ENCODE data around the gene SPOCK1. TPM values are rescaled to one million over a fixed set of nuclear protein-coding genes. Genes with fewer than 3 reads are reported as not detected.

Gene SPOCK1
- total and polyA plus RNA-seq, 9 of the 15 experiments (the other 6 are each of a cell fraction or from before 2014, with no cell fraction given) = 0.01 to 0.35 (median 0.04) TPM; not detected in 6

- no peaks in the 10 kb centered on the region for H3K79me2 ChIP-seq (ENCODE audit: control insufficient read depth, insufficient read depth, low read length)
- H4K20me1 ChIP-seq (replicated peaks; ENCODE audit: control insufficient read depth, insufficient read depth, low read length) = no peaks in the 10 kb centered on the region
- in situ Hi-C loops (cut with MboI) (no loop called here), intact Hi-C loops (cut with micrococcal nuclease) (no loop called here)
- no peaks in the 10 kb centered on the region for H3K36me3 ChIP-seq (ENCODE audit: control insufficient read depth, insufficient read depth, low read length)
- H3K9me3 ChIP-seq (replicated peaks; ENCODE audit: control insufficient read depth, insufficient read depth, low read depth, low read length) = no peaks in the 10 kb centered on the region
- POLR2A ChIA-PET = interaction anchor here (1.1 kb wide), 1 partner anchor 12 kb away, joined by 5 read pairs; no protein-coding TSS in a partner anchor
- no peak overlapping the region for H3K4me2 ChIP-seq (ENCODE audit: insufficient read depth, low read length)
- no peaks in the 10 kb centered on the region for H3K4me1 ChIP-seq (replicated peaks in 1 of 2; ENCODE audit: control insufficient read depth in 2 of 2, insufficient read depth in 2 of 2, low read length in 2 of 2)
- no peak overlapping the region for H3K27ac ChIP-seq (ENCODE audit: extremely low read depth, low read depth, low read length)
- 0% methylated on average over 3 of the region's 3 CpGs for WGBS (ENCODE audit: insufficient coverage, low coverage, missing lambda C conversion rate)
- BruUV-seq (replicated peaks) = no TSS peak
- no peak overlapping the region for H2AFZ ChIP-seq (ENCODE audit: low read depth, low read length)
- no peak for ATAC-seq
- no peaks in the 10 kb centered on the region for H3K9me1 ChIP-seq (ENCODE audit: control insufficient read depth, insufficient read depth, low read length)
- no peak for DNase-seq (ENCODE audit: extremely low read depth in 1 of 4, low spot score in 3 of 4)
- no peak for FAIRE-seq
- CTCF ChIA-PET (ENCODE audit: low intra/inter-chr PET ratio) = no interaction called here
- TF ChIP-seq SIX5 (IDR thresholded peaks at IDR 0.05; ENCODE audit: borderline replicate concordance in 1 of 2, insufficient read depth in 1 of 2, low read depth in 1 of 2, low read length in 2 of 2) (no peak), ILK (tag; IDR thresholded peaks at IDR 0.05; ENCODE audit: borderline replicate concordance, low read depth) (no peak), ZNF347 (CRISPR knock-in tag; IDR thresholded peaks at IDR 0.05; ENCODE audit: low read depth) (no peak), KLF6 (CRISPR knock-in tag; IDR thresholded peaks at IDR 0.05; ENCODE audit: borderline replicate concordance) (no peak), PHTF2 (CRISPR knock-in tag; IDR thresholded peaks at IDR 0.05) (no peak), ZNF778 (CRISPR knock-in tag; IDR thresholded peaks at IDR 0.05) (no peak), SNIP1 (IDR thresholded peaks at IDR 0.05; ENCODE audit: low read depth) (no peak), DEAF1 (CRISPR knock-in tag; IDR thresholded peaks at IDR 0.05) (no peak), ZNF224 (CRISPR knock-in tag; IDR thresholded peaks at IDR 0.05) (no peak), ZNF143 (CRISPR knock-in tag; IDR thresholded peaks at IDR 0.05) (no peak)
- TF ChIP-seq, protein P1, sequence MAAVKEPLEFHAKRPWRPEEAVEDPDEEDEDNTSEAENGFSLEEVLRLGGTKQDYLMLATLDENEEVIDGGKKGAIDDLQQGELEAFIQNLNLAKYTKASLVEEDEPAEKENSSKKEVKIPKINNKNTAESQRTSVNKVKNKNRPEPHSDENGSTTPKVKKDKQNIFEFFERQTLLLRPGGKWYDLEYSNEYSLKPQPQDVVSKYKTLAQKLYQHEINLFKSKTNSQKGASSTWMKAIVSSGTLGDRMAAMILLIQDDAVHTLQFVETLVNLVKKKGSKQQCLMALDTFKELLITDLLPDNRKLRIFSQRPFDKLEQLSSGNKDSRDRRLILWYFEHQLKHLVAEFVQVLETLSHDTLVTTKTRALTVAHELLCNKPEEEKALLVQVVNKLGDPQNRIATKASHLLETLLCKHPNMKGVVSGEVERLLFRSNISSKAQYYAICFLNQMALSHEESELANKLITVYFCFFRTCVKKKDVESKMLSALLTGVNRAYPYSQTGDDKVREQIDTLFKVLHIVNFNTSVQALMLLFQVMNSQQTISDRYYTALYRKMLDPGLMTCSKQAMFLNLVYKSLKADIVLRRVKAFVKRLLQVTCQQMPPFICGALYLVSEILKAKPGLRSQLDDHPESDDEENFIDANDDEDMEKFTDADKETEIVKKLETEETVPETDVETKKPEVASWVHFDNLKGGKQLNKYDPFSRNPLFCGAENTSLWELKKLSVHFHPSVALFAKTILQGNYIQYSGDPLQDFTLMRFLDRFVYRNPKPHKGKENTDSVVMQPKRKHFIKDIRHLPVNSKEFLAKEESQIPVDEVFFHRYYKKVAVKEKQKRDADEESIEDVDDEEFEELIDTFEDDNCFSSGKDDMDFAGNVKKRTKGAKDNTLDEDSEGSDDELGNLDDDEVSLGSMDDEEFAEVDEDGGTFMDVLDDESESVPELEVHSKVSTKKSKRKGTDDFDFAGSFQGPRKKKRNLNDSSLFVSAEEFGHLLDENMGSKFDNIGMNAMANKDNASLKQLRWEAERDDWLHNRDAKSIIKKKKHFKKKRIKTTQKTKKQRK (IDR thresholded peaks at IDR 0.05; ENCODE audit: borderline replicate concordance, low read depth, low read length) = no peak
- TF ChIP-seq, protein P2, sequence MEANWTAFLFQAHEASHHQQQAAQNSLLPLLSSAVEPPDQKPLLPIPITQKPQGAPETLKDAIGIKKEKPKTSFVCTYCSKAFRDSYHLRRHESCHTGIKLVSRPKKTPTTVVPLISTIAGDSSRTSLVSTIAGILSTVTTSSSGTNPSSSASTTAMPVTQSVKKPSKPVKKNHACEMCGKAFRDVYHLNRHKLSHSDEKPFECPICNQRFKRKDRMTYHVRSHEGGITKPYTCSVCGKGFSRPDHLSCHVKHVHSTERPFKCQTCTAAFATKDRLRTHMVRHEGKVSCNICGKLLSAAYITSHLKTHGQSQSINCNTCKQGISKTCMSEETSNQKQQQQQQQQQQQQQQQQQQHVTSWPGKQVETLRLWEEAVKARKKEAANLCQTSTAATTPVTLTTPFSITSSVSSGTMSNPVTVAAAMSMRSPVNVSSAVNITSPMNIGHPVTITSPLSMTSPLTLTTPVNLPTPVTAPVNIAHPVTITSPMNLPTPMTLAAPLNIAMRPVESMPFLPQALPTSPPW (CRISPR knock-in tag; IDR thresholded peaks at IDR 0.05) = no peak
- no peak overlapping the region for H3K9ac ChIP-seq (ENCODE audit: insufficient read depth in 1 of 2, low read depth in 2 of 2, low read length in 2 of 2)
- no peak overlapping the region for H3K4me3 ChIP-seq
- no peaks in the 10 kb centered on the region for H3K27me3 ChIP-seq (ENCODE audit: control insufficient read depth in 2 of 2, insufficient read depth in 2 of 2, low read length in 2 of 2)
Observed at GRCh38 chr5:137097203-137097602, 401.9 kb downstream of the SPOCK1 start.
